Right ventricle myocardium inferior (tissue), 1 donor: ENCODE data around the gene FUBP1. TPM values are rescaled to one million over a fixed set of nuclear protein-coding genes. Genes with fewer than 3 reads are reported as not detected.
"Not testable (repeated sequence)": the region's sequence is repeated elsewhere in the genome, so short reads cannot be mapped to it uniquely, and the experiment has no call there.

Source experiments
- ATAC-seq: fragments of 200-7000 bp; cut with Tn5 transposase; one replicate; pipeline ENCODE4 v1.9.1; 2020; ENCODE audit warnings: mild to moderate bottlenecking, moderate library complexity
- DNase-seq: peaks from one replicate; pipeline ENCODE4 v3.0.0; 2021; ENCODE audit errors: missing footprints
- intact Hi-C: fragments of 100-400 bp; cut with DNase I; formaldehyde crosslinking; loops from one replicate; pipeline ENCODE4 v1.11.0; 2022
- total RNA-seq: library from RNA; stranded (reverse); fragmentation: NEBNext Ultra II Directional; extraction: Animal tissue kit (Norgen Biotek cat#: 25700); gene quantifications from one replicate; pipeline ENCODE4 v1.2.1, GENCODE V29; 2021
- donor health status: DM: no; HTN: yes; CAD: no; lungs with severe emphysema.

Gene FUBP1
- total RNA-seq, 1 donor from 2014 or later: 48.9 TPM

- ATAC-seq: no peak
- intact Hi-C loops: no loop called here
- DNase-seq: no peak
Measured at GRCh38 chr1:77955709-77956108, 23.2 kb downstream of the FUBP1 start.

DNA sequence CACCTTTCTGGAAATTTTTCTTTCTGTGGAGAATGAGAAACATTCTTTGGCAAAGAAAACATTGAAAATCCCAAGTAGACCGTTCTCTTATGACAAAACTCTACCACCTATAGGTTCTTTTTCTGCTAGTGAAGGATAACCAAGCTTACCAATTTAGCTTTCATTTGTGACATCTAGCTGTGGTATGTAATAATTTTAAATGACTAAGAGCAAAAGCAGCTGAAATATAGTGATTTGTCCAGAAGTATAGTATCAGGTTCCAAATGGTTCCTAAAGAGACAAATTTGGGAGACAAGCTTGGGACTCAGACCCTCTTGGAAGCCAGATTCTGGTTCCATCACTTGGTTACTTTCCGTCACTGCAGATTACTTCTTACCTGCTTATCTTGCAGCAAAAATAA, 24.4 kb downstream of the FUBP1 start:
- DNase-seq (no peak), ATAC-seq (no peak)
- intact Hi-C loops: no loop called here

DNA sequence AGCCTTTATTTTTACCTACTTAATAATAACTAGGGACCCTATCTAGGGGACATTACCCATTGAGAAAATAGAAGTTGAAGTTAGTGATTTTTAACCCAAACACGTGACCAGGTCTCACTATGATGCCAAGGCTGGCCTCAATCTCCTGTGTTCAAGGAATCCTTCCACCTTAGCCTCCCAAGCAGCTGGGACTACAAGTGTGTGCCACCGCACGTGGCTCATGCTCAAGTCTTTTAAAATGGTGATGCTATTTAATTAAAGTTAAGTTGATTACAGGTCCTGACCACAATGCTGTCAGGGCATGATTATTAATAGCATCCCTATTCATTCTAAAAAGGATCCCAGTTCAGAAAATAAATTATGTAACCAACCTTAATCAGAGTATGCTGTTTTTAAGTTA, 25.0 kb downstream of the FUBP1 start:
- DNase-seq (no peak), ATAC-seq (no peak)
- intact Hi-C loops: no loop called here

GRCh38 chr1:77951328-77951727, 27.5 kb downstream of the FUBP1 start:
- DNase-seq (no peak), ATAC-seq (no peak)
- intact Hi-C loops: no loop called here

GRCh38 chr1:77950873-77951272, 28.0 kb downstream of the FUBP1 start:
- intact Hi-C loops: no loop called here
- no peak for ATAC-seq
- no peak for DNase-seq

- ATAC-seq (peak; percentile 50), DNase-seq (no peak)
- intact Hi-C loops: no loop called here
Measured at GRCh38 chr1:77948841-77949424, 29.9 kb downstream of the FUBP1 start.

- intact Hi-C loops: no loop called here
- ATAC-seq: no peak
- DNase-seq: no peak
Measured at GRCh38 chr1:77945345-77945744, 33.5 kb downstream of the FUBP1 start.

DNA sequence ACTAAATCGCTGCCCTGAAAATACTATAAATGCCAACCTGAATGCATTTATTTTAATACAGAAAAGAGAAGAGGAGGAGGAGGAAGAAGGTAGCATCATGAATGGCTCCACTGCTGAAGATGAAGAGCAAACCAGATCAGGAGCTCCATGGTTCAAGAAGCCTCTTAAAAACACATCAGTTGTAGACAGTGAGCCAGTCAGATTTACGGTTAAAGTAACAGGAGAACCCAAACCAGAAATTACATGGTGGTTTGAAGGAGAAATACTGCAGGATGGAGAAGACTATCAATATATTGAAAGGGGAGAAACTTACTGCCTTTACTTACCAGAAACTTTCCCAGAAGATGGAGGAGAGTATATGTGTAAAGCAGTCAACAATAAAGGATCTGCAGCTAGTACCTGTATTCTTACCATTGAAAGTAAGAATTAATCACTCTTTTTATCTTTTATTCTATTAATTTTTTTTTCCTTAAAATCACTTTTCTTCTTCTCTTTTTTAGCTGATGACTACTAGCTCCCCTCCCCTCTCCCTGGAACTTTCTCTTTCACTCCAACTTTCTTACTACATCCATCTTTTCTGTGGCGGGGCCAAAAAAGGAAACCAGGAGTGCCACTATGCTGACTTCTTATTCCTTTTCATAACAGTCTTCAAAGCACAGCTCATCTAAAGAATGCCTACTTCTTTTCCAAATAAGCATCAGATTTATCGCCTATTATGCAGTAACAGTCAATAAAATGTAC, 36.3 kb downstream of the FUBP1 start:
- no peak for ATAC-seq
- DNase-seq: no peak
- intact Hi-C loops: no loop called here

DNA sequence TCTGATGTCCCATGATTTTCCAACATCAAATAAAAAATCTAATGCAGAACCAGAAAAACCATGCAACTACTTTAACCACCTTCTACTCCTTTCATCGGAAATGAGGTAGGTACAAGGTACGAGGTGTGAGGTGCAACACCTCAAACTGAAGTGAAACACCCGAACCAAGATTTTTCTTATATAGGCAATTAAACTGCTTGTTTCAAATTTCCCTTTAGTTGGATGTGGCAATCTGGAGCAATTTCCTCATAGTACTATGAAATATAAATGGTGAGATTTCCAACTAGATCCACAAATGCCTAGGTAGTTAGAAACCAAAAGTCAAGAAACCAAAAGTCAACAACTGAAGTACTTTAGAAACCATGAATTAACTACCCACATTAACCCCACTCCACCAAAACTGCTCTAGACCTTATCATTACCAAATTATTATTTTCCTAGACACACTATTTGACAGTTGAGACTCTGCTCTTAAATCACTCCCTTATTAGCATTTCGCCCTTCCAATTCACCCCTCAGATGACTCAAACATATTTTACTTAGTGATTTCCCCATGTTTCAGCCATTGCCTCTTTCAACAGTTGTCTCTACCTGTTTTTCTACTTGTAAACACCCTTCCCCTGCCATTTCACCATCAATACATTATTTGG, 37.8 kb downstream of the FUBP1 start:
- ATAC-seq: no peak
- no peak for DNase-seq
- intact Hi-C loops: no loop called here

DNA sequence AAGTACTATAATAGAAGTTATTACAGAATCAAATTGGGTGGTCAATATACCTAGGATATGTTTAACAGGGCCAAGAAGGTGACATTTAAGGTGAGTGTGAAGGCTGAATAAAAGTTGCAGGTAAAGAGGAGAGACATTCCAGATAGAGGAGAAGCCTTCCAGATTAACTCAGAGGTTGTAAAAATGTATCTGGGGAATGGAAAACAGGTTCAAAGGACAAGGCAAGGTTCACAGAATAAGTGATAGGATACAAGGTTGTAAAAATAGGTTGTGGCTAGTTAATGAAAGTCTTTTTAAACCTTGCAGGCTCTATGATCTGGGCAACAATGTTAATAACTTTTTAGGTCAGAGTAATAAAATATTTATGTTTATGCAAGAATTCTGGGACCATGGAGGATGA, 40.2 kb downstream of the FUBP1 start:
- intact Hi-C loops: no loop called here
- DNase-seq: no peak
- no peak for ATAC-seq

DNA sequence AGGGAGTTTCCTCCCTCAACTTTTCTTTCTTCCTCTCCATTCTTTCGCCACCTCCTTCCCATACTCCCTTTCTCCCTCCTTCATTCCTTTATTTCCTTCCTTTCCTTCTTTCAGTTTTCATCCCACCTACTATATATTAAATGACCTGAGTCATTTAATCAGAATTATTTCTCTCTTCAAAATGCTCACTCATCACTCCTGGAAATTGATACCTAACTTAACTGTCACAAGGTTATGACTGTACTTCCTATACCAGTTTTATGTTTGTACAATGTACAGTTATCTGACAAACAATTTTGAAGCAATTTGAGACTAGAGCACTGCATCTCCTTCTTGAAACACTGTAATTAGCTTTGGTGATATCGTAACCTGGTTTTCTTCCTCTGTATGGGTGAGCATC, 49.1 kb downstream of the FUBP1 start:
- ATAC-seq (no peak), DNase-seq (no peak)
- intact Hi-C loops: no loop called here

- ATAC-seq (no peak), DNase-seq (no peak)
- intact Hi-C loops: no loop called here
Measured at GRCh38 chr1:77927414-77927813, 51.5 kb downstream of the FUBP1 start.

- DNase-seq (no peak), ATAC-seq (no peak)
- intact Hi-C loops: no loop called here
Measured at GRCh38 chr1:77926561-77927357, 52.1 kb downstream of the FUBP1 start.

- ATAC-seq (no peak), DNase-seq (no peak)
- intact Hi-C loops: no loop called here
Measured at GRCh38 chr1:77925956-77926355, 52.9 kb downstream of the FUBP1 start.

GRCh38 chr1:77925518-77925917, 53.4 kb downstream of the FUBP1 start:
- ATAC-seq (no peak), DNase-seq (no peak)
- intact Hi-C loops: no loop called here

DNA sequence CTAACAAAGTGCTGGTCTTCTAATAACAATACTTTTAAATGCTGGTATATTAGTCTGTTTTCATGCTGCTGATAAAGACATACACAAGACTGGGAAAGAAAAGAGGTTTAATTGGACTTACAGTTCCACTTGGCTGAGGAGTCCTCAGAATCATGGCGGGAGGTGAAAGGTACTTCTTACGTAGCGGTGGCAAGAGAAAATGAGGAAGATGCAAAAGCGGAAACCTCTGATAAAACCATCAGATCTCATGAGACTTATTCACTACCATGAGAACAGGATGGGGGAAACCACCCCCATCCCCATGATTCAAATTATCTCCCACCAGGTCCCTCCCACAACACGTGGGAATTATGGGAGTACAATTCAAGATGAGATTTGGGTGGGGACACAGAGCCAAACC, 60.0 kb downstream of the FUBP1 start:
- intact Hi-C loops, ATAC-seq, DNase-seq: not testable (repeated sequence)

DNA sequence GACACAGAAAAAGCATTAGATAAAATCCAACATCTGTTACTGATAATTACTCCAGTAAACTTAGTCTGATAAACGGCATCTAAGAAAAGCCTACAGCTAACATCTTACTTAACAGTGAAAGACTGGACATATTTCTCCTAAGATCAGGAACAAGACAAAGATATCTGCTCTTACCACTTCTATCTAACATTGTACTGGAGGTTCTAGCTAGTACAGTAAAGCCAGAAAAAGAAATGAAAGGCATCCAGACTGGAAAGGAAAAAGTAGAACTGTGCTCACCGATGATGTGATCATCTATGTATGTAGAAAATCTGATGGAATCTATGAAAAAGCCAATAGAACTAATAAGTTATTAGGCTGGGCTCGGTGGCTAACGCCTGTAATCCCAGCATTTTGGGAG, 68.8 kb downstream of the FUBP1 start:
- ATAC-seq (no peak), DNase-seq (no peak)
- intact Hi-C loops: no loop called here

GRCh38 chr1:77906624-77907023, 72.2 kb downstream of the FUBP1 start:
- no peak for DNase-seq
- no peak for ATAC-seq
- intact Hi-C loops: no loop called here

GRCh38 chr1:77906019-77906545, 72.8 kb downstream of the FUBP1 start:
- no peak for ATAC-seq
- intact Hi-C loops: no loop called here
- DNase-seq: no peak
